ENCODE results near the gene RMND5B.
"Not testable (repeated sequence)": the region's sequence is repeated elsewhere in the genome, so short reads cannot be mapped to it uniquely, and the experiment has no call there.

The RMND5B gene

GRCh38 chr5:178123966-178124925 is 6.6 kb upstream of the RMND5B start:
- peak overlapping the region; percentile 27 for H2BK12ac ChIP-seq (ENCODE audit: low read length)
- H3K23ac ChIP-seq (ENCODE audit: low read length) = no peak overlapping the region
- H3K4me2 ChIP-seq (ENCODE audit: low read length) = no peak overlapping the region
- peaks cover 6% of the 10 kb centered on the region for H3K79me1 ChIP-seq (ENCODE audit: low read length)
- peak; percentile 87 to 88 for DNase-seq
- WGBS (ENCODE audit: extremely low coverage, insufficient coverage, insufficient read length) = no CpG with 5 or more reads among the region's 18 CpGs
- H2AFZ ChIP-seq (ENCODE audit: insufficient read depth, low read length, poor library complexity) = no peak overlapping the region
- H3K4ac ChIP-seq (ENCODE audit: low read depth, low read length) = no peak overlapping the region
- peak overlapping the region; percentile 2 for H3K27ac ChIP-seq (ENCODE audit: low read depth, low read length)
- H3K14ac ChIP-seq (ENCODE audit: low read length) = no peak overlapping the region
- no peak overlapping the region for H4K8ac ChIP-seq (ENCODE audit: low read depth, low read length)
- H3K36me3 ChIP-seq (ENCODE audit: control insufficient read depth in 1 of 2, insufficient read depth in 2 of 2, low read length in 2 of 2) = peaks cover 18 to 19% of the 10 kb centered on the region in 2 experiments
- no peaks in the 10 kb centered on the region for H3K27me3 ChIP-seq (ENCODE audit: insufficient read depth, low read length)
- H2AK5ac ChIP-seq (ENCODE audit: low read length) = peak overlapping the region; percentile 42
- H3K18ac ChIP-seq (ENCODE audit: low read length) = peak overlapping the region; percentile 68
- peaks cover 20 to 24% of the 10 kb centered on the region in 2 experiments for H3K4me1 ChIP-seq (ENCODE audit: control insufficient read depth in 1 of 2, insufficient read depth in 2 of 2, low read length in 2 of 2)
- H4K12ac ChIP-seq (ENCODE audit: low read depth, low read length) = no peak overlapping the region
- no peak overlapping the region for H2BK5ac ChIP-seq (ENCODE audit: low read depth, low read length, poor library complexity)
- no peak overlapping the region for H3K4me3 ChIP-seq (ENCODE audit: low read depth, low read length)
- H4K91ac ChIP-seq (ENCODE audit: low read depth, low read length) = peak overlapping the region; percentile 62
- H3K9ac ChIP-seq (ENCODE audit: low read length) = no peak overlapping the region
- H3K9me3 ChIP-seq (ENCODE audit: insufficient read depth, low read depth, low read length) = no peaks in the 10 kb centered on the region
- no peaks in the 10 kb centered on the region for H3K79me2 ChIP-seq (ENCODE audit: control insufficient read depth, insufficient read depth, low read length, poor library complexity)
- H2BK120ac ChIP-seq (ENCODE audit: insufficient read depth, low read length, poor library complexity) = peak overlapping the region; percentile 46

DNA sequence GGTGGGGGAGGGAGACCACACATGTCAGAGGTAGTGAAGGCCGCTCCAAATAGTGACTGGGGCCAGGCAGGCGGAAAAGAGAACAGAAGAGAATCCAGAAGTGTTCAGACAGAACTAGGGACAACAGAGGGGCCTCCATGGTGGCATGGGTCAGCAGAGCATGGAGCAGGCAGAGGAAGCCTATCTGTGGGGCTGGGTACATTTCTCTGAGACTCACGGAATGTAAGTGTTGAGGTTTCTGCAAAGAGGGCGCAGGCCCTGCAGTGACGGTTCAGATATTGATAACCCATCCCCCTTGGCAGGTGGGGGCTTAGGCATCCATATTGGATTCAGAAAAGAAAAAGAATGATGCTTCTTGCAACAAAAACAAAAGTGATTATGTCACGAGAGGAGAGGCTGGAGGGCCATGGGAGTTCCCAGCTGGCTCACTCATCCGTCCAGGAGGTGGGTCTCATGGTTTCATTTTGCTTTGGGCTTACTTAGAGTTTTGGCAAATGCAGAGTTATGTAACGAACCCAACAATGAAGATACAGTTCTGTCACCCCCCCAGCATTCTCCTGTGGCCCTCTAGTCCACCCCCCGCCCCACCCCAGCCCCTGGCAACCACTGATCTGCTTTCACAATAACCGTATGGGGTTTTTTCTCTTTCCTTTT is 5.4 kb upstream of the RMND5B start:
- peaks cover under 1% of the 10 kb centered on the region for H3K79me2 ChIP-seq (ENCODE audit: control insufficient read depth, insufficient read depth, low read length, poor library complexity)
- H2AK5ac ChIP-seq (ENCODE audit: low read length) = no peak overlapping the region
- no peak overlapping the region for H3K4me2 ChIP-seq (ENCODE audit: low read length)
- peaks cover 12 to 15% of the 10 kb centered on the region in 2 experiments for H3K36me3 ChIP-seq (ENCODE audit: control insufficient read depth in 1 of 2, insufficient read depth in 2 of 2, low read length in 2 of 2)
- no peaks in the 10 kb centered on the region for H3K9me3 ChIP-seq (ENCODE audit: insufficient read depth, low read depth, low read length)
- no peak overlapping the region for H3K9ac ChIP-seq (ENCODE audit: low read length)
- H4K12ac ChIP-seq (ENCODE audit: low read depth, low read length) = no peak overlapping the region
- no peak overlapping the region for H2AFZ ChIP-seq (ENCODE audit: insufficient read depth, low read length, poor library complexity)
- H4K8ac ChIP-seq (ENCODE audit: low read depth, low read length) = no peak overlapping the region
- no peak overlapping the region for H4K91ac ChIP-seq (ENCODE audit: low read depth, low read length)
- H3K4ac ChIP-seq (ENCODE audit: low read depth, low read length) = no peak overlapping the region
- no peak overlapping the region for H3K14ac ChIP-seq (ENCODE audit: low read length)
- no peak overlapping the region for H3K18ac ChIP-seq (ENCODE audit: low read length)
- H3K4me3 ChIP-seq (ENCODE audit: low read depth, low read length) = no peak overlapping the region
- no peak overlapping the region for H2BK120ac ChIP-seq (ENCODE audit: insufficient read depth, low read length, poor library complexity)
- H3K27ac ChIP-seq (ENCODE audit: low read depth, low read length) = no peak overlapping the region
- WGBS (ENCODE audit: extremely low coverage, insufficient coverage, insufficient read length) = no CpG with 5 or more reads among the region's 10 CpGs
- peaks cover 20 to 24% of the 10 kb centered on the region in 2 experiments for H3K4me1 ChIP-seq (ENCODE audit: control insufficient read depth in 1 of 2, insufficient read depth in 2 of 2, low read length in 2 of 2)
- H3K27me3 ChIP-seq (ENCODE audit: insufficient read depth, low read length) = no peaks in the 10 kb centered on the region
- no peak overlapping the region for H2BK12ac ChIP-seq (ENCODE audit: low read length)
- H3K79me1 ChIP-seq (ENCODE audit: low read length) = peaks cover 7% of the 10 kb centered on the region
- H2BK5ac ChIP-seq (ENCODE audit: low read depth, low read length, poor library complexity) = no peak overlapping the region
- no peak for DNase-seq
- H3K23ac ChIP-seq (ENCODE audit: low read length) = no peak overlapping the region

- Histone ChIP-seq H3K79me1 (ENCODE audit: low read length) (peaks cover 14% of the 10 kb centered on the region), H2BK120ac (ENCODE audit: insufficient read depth, low read length, poor library complexity) (no peak overlapping the region), H3K14ac (ENCODE audit: low read length) (no peak overlapping the region), H4K91ac (ENCODE audit: low read depth, low read length) (no peak overlapping the region), H3K36me3 (ENCODE audit: control insufficient read depth in 1 of 2, insufficient read depth in 2 of 2, low read length in 2 of 2) (peaks cover 5 to 6% of the 10 kb centered on the region in 2 experiments), H3K79me2 (ENCODE audit: control insufficient read depth, insufficient read depth, low read length, poor library complexity) (peaks cover 7% of the 10 kb centered on the region), H3K18ac (ENCODE audit: low read length) (no peak overlapping the region), H3K4ac (ENCODE audit: low read depth, low read length) (no peak overlapping the region), H4K12ac (ENCODE audit: low read depth, low read length) (no peak overlapping the region), H3K4me2 (ENCODE audit: low read length) (no peak overlapping the region), H4K8ac (ENCODE audit: low read depth, low read length) (no peak overlapping the region), H2AFZ (ENCODE audit: insufficient read depth, low read length, poor library complexity) (no peak overlapping the region), H2BK12ac (ENCODE audit: low read length) (no peak overlapping the region), H3K9me3 (ENCODE audit: insufficient read depth, low read depth, low read length) (no peaks in the 10 kb centered on the region), H2AK5ac (ENCODE audit: low read length) (no peak overlapping the region), H2BK5ac (ENCODE audit: low read depth, low read length, poor library complexity) (no peak overlapping the region), H3K23ac (ENCODE audit: low read length) (no peak overlapping the region), H3K9ac (ENCODE audit: low read length) (no peak overlapping the region), H3K4me3 (ENCODE audit: low read depth, low read length) (no peak overlapping the region), H3K27me3 (ENCODE audit: insufficient read depth, low read length) (no peaks in the 10 kb centered on the region), H3K4me1 (ENCODE audit: control insufficient read depth in 1 of 2, insufficient read depth in 2 of 2, low read length in 2 of 2) (peaks cover 20 to 25% of the 10 kb centered on the region in 2 experiments), H3K27ac (ENCODE audit: low read depth, low read length) (no peak overlapping the region)
- no CpG with 5 or more reads among the region's 3 CpGs for WGBS (ENCODE audit: extremely low coverage, insufficient coverage, insufficient read length)
- no peak for DNase-seq
Measured at GRCh38 chr5:178126556-178126955, 4.3 kb upstream of the RMND5B start.

- not testable (repeated sequence) for H4K91ac ChIP-seq (ENCODE audit: low read depth, low read length); H3K18ac ChIP-seq (ENCODE audit: low read length); H3K14ac ChIP-seq (ENCODE audit: low read length); H3K9me3 ChIP-seq (ENCODE audit: insufficient read depth, low read depth, low read length); H3K4me2 ChIP-seq (ENCODE audit: low read length); H2BK5ac ChIP-seq (ENCODE audit: low read depth, low read length, poor library complexity); H3K4ac ChIP-seq (ENCODE audit: low read depth, low read length); H3K36me3 ChIP-seq (ENCODE audit: control insufficient read depth in 1 of 2, insufficient read depth in 2 of 2, low read length in 2 of 2); H4K8ac ChIP-seq (ENCODE audit: low read depth, low read length); H3K4me3 ChIP-seq (ENCODE audit: low read depth, low read length); H3K79me2 ChIP-seq (ENCODE audit: control insufficient read depth, insufficient read depth, low read length, poor library complexity); H3K27ac ChIP-seq (ENCODE audit: low read depth, low read length); H2AFZ ChIP-seq (ENCODE audit: insufficient read depth, low read length, poor library complexity); H3K23ac ChIP-seq (ENCODE audit: low read length); H3K27me3 ChIP-seq (ENCODE audit: insufficient read depth, low read length); H4K12ac ChIP-seq (ENCODE audit: low read depth, low read length); H3K9ac ChIP-seq (ENCODE audit: low read length)
- WGBS (ENCODE audit: extremely low coverage, insufficient coverage, insufficient read length) = no CpG with 5 or more reads among the region's 14 CpGs
- Histone ChIP-seq H2BK12ac (ENCODE audit: low read length) (peak overlapping the region; percentile 34), H3K4me1 (ENCODE audit: control insufficient read depth in 1 of 2, insufficient read depth in 2 of 2, low read length in 2 of 2) (peaks cover 22 to 28% of the 10 kb centered on the region in 2 experiments), H3K79me1 (ENCODE audit: low read length) (peaks cover 14% of the 10 kb centered on the region), H2AK5ac (ENCODE audit: low read length) (peak overlapping the region; percentile 65), H2BK120ac (ENCODE audit: insufficient read depth, low read length, poor library complexity) (peak overlapping the region; percentile 46)
- peak in 1 of 2 donors; percentile 57 for DNase-seq
Measured at GRCh38 chr5:178127300-178128009, 3.4 kb upstream of the RMND5B start.

All from trophoblast cell (in vitro differentiated cells and primary cell).